Forelimb muscle (tissue), 1 donor: ENCODE measurements around the gene MAU2. TPM values are rescaled to one million over a fixed set of nuclear protein-coding genes. Genes with fewer than 3 reads are reported as not detected.
"Not testable (repeated sequence)": the region's sequence is repeated elsewhere in the genome, so short reads cannot be mapped to it uniquely, and the experiment has no call there.

Source experiments
- DNase-seq: peaks from one replicate; pipeline ENCODE4 v3.0.0-alpha.2; 2013; ENCODE audit warnings: low read depth
- polyA plus RNA-seq: library from polyadenylated mRNA; unstranded; fragments of 120-200 nt; gene quantifications from one replicate; pipeline ENCODE4 v1.2.1, GENCODE V29; 2013; ENCODE audit not compliant: insufficient read length

The MAU2 gene
- polyA plus RNA-seq, 1 donor: 51.7 TPM

DNA sequence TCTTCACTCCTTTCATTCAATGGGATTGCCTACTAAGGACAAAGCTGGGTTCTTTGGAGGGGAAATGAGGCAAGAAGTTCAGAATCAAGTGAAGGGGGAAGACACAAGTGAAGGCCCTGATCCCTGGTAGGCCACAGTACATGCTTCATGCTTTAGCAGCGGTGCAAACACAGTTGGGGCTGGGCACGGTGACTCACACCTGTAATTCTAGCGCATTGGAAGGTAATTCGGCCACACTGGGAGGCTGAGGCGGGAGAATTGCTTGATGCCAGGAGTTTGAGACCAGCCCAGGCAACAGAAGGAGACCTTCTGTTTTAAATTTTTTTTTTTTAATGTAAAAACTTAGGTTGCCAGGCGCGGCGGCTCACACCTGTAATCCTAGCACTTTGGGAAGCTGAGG is 61.5 kb downstream of the MAU2 start:
- DNase-seq: no peak

DNA sequence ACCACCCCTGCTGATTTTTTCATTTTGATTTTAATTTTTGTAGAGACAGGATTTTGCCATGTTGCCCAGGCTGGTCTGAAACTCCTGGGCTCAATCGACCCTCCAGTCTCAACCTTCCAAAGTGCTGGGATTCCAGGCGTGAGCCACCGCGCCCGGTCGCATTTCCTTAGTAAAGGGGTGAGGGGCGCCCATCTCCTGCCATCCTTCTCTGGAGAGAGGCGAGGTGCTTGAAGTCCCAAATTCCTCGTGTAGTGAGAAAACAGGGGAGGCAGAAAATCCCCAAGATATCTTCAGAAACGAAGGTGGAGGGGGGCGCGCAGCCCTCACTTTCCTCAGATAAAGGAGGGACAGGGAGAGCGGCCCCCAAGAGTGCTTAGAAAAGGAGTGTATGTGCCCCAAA is 63.9 kb downstream of the MAU2 start:
- DNase-seq: no peak

DNA sequence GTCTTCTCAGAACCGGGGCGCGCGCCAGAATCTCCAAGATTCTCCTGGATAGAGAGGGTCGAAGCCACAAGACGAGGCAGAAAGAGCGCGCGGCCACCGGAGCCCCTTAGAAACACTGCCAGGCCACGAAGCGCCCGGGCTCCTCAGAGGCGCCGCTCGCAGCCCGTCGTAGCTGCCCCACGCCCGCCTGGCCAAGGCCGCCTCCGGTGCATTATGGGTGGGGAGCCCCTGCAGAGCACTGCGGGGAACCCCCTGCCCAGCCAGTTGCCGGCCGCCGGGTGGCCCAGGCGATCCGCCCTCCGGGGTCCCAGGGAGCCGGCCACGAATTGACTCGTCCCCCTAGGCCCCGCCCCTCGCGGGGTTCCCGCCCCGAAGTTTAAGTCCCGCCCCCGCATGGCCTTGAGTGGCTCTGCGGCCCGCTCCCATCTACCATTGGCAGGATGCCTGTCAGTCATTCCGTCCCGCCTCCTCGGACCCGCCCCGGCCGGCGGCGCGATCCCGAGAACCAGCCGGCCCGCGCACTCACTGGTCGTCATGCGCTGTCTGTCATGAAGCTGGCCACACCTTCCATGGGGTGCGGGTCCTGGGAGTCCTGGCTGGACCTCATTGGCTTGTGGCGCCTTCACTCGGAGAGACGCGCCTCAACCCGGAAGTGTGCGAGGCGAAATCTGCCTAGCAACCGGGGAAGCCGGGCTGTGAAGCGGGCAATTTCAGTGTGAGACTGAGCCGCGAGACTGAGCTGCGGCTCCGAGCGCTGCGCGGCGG is 64.7 kb downstream of the MAU2 start:
- DNase-seq: peak; percentile 97

DNA sequence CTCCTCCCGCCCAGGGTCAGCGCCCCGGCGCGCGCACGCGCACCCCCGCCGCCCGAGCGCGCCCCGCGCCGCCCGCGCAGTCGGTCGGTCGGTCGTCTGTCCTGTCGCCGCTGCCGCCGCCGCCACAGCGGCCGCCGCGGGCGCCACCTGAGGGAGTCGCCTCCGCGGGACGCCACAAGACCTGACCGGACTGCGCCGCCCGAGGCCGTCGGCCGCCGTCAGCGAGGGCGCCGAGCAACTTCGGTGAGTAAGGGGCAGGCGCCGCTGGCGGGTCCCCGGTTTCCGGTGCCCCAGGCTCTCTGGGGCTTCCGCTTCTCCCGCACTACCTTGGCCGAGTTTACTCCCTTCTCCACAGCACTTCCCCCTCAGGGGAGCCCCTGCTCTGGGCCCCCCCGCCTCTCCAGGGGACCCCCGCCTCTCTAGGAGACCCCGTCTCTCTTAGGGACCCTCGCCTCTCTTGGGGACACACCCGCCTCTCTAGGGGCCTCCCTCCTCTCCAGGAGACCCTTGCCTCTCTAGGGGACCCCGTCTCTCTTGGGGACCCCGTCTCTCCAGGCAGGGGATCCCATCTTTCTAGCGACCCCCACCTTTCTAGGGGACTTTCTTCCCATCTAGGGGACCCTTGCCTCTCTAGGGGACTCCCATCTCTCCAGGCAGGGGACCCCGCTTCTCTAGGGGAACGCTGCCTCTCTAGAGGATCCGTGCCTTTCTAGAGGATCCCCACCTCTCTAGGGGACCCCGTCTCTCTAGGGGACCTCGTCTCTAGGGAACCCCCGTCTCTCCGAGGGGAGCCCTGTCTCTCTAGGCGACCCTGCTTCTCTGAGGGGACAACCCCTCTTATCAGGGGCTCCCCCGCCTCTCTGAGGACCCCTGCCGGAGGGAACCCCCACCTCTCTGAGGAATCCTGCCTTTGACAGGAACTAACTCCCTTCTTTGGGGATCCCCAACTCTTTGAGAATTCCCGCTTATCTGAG is 65.6 kb downstream of the MAU2 start:
- DNase-seq: no peak

DNA sequence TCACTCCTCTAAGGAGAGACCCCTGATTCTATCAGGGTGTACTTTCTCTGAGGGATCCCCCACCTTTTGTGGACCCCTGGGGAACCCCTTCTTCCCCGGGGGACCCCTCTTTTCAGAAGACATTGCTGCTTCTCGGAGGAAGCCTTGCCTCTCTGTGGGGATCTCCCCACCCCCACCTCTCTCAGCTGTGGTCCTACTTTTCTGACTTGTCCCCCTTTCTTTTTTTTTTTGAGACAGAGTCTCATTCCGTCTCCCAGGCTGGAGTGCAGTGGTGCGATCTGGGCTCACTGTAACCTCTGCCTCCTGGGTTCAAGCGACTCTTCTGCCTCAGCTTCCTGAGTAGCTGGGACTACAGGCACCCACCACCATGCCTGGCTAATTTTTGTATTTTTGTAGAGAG is 66.5 kb downstream of the MAU2 start:
- DNase-seq: no peak

DNA sequence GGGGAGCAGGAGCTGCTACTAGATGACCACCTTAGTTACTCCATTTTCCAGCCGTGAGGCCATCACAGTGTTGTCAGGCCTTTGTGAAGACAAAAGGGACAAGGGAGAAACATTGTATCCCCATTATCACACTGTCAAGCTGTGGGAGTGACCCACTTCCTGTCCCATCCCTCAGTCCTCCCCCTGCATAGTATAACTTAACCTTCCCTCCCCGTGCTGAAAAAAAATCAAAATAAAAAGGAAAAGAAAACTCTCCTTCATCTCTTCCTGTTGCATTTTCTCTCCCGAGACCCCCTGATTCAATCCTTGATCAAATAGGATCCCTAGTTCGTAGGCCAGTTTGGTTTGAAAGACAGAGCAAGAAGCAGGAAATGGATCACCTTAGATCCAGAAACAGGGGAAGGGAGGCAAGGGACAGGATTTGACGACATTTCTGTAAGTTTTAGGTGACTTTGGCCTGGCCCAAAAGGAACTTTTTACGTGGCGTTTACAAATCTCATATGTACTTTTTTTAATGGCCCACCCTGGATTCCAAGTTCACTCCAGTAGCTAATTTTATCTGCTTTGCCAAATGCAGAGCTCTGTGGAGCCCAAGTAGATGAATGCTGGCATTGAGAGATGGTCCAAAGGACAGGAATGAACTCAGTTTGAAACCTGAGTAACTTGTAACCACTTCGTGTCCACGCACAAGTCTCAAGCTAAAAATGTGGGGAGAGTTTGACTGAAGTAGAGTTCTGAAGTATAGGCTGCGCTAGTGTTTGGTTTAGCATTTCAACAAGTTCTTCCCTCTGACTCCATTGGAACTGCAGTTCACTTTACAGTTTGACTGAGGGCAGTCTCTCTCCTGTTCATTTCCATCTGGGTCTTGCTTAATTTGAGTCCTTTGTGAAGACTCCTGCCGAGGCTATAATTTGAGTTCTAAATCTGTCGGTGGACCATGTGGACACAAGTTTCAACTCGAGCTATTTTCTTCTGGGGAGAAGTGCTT is 68.2 kb downstream of the MAU2 start:
- DNase-seq: no peak

DNA sequence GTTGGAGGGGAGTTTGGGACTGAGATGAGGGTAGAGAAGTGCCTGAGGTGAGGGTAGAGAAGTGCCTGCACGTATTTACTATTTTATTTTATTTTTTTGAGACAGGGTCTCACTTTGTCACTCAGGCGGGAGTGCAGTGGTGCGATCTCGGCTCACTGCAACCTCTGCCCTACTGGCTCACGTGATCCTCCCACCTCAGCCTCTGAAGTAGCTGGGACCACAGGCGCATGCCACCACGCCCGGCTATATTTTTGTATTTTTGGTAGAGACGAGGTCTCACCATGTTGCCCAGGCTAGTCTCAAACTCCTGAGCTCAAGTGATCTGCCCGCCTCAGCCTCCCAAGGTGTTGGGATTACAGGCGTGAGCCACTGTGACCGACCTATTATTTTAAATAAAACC is 69.1 kb downstream of the MAU2 start:
- DNase-seq: not testable (repeated sequence)

DNA sequence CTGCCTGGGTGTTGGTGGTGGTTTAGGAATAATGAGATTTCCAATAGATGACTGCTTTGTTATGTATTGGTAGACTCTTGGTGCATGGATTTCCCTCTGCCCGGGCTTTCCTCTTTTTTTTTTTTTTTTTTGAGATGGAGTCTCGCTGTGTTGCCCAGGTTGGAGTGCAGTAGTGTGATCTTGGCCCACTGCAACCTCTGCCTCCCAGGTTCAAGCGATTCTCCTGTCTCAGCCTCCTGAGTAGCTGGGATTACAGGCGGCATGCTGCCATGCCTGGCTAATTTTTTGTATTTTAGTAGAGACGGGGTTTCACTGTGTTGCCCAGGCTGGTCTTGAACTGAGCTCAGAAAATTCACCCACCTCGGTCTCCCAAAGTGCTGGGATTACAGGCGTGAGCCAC is 73.7 kb downstream of the MAU2 start:
- DNase-seq: not testable (repeated sequence)

DNA sequence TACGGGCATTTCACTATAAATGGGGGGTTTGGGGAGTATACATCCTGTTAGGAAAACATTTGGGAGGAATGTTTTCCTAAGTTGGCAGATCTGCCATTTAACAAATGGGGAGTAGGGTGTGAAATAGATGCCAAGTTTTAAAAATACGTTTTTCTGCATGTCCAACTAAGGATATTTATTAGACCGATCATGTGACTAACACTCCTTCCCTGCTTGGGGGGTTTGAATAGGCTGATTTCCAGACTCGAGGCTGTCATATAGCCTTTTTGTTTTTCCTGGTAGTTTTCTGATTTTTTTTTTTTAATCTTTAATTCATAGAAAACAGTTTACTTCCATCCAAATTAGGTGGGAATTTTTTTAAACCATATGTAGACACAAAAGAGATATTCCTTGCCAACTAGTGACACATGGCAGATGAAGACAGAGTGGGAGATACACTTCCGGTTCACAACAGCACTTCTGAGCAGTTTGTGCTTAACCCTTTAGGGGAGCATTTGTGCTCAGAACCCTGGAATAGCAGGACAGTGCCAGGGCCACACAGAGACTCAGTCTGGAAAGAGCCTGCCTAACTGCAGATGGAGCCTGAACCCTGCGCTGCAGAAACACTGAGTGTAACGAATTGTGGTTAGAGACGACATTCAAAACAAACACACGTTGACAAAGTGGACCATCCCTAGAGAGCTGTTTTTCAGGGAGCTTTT is 79.3 kb downstream of the MAU2 start:
- DNase-seq: no peak

DNA sequence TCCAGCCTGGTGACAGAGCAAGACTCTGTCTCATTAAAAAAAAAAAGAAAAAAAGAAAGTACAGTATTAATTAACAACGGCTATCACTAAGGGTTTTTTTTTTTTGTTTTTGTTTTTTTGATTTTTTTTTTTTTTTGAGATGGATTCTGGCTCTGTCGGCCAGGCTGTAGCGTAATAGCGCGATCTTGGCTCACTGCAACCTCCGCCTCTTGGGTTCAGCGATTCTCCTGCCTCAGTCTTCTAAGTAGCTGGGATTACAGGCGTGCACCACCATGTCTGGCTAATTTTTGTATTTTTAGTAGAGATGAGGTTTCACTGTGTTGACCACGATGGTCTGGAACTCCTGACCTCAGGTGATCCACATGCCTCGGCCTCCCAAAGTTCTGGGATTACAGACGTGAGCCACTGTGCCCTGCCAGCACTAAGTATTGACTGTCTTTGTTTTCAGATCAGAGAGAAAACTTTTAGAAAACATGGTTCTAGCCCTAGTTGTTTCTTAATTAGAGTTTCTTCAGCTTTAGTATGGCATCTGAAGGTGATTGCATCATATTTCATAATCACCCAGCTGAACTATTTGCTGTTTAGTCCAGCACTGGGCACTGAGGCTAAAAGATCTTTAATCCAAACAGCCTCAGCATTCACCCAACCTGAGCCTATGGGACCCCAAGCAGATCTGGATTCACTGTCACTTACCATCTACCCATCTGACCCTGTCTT is 82.2 kb downstream of the MAU2 start:
- DNase-seq: no peak

DNA sequence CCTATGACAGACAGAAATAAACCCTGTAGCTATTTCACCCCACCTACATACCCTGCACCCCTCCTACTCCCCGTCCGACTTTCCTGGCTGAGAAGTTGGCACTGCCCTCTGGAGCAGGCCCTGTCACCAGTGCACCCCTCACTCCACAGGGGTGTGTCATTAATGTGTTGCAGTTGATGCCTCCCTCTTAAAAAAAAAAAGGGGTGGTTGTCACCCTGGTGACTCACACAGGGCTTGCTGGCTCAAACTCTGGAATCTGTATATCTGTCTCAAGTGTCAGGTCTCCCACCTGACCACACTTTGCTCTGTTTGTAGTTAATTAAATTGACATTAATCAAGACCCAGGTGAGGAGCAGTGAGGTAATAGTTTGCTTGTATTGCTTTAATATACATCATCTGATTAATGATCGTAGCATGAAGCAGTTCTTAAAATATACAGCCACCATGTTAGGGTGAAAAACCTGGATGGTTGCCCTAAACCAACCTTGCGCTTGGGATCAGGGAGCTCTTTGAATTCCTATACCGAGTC is 82.8 kb downstream of the MAU2 start:
- DNase-seq: no peak

DNA sequence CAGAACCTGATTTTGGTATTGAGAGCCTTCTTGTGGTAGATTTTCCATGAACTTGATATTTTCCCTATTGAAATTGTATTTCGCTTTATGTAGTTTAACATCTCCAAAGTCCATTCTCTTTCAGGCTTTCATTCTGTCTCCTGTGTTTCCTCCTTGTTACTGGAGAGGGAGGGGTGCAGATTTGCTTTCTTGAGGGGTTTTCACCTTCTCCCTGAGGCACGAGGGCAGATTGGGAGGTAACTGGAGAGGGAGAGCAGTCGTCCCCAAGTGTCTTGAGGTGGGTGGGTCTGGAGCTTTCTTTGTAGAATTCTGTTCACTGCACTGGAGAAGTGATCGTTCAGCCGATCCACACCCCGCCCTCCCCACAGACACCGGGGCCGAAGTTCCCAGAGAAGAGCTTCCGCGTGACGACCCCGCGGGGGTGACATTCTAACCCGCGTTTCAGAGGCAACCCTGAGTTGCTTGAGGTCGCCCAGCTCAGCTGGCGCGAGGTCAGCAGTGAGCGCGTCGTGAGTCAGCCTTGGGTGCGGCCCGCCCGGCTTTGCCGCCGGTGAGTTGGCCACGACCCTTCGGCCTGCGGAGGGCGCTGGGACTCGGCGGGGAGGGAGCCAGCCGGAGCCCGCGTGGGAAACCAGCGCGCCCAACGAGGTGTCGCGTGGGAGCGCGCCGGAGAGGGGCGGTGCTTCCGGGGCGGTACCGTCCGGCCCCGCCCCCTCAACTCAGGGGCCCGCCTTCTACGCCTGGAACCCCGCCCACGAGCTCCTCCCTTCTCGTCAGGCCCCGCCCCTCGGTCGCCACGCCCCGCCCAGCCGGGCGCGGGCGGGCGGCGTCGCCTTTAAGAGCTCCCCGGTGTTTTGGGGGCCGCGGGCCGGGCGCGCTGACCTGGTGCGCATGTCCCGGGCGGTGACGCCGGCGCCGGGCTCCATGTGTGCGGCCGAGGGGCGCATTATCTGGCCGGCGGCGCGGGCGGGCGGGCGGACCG is 84.5 kb downstream of the MAU2 start, which contains the start of gene GATAD2A:
Gene GATAD2A, plus strand, starts transcription at position 797 of the 982 bp plus-strand sequence. CDS start 59,671 bp downstream, outside the sequence.
- no peak for DNase-seq

DNA sequence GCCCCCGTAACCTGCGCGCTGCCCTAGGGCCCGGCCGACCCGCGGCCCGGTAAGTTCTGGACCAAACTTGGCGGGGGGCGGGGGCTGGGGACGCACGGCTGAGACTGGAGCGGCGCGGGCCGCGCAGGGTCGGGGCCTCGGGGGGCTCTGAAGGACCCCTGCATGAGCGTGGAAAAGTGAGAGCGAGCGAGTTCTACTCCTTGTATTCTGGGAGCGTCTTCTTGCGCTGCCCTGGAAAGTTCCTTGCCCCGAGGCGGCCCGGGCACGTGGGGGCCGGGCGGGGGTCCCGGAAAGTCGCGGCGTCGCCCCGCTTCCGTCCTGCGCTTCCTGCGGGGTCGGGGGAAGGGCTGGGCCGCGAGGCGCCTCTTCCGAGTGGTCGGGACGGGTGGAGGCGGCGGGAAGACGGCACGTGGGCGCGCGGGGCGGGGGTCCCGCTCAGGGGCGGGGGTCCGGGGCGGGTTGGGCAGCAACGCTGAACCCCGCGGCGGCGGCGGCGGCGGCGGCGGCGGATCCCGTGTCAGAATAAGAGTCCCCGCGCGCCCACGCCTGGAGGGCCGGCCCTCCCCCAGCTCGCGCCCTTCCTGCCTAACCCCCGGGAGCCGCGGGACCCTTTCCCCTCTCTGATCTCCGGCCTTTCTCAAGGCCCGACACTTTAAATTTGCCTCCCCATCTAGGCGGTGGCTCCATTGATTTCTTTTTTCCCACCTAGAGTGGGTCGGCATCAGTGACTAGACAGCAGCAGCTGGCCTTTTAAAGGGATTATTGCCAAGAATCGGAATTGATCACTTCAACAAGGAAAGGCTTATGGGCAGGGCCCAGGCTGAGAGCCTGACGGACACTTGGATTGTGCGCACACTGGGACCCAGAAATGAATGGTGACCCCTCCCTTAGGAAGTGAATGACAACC is 85.6 kb downstream of the MAU2 start:
- no peak for DNase-seq

DNA sequence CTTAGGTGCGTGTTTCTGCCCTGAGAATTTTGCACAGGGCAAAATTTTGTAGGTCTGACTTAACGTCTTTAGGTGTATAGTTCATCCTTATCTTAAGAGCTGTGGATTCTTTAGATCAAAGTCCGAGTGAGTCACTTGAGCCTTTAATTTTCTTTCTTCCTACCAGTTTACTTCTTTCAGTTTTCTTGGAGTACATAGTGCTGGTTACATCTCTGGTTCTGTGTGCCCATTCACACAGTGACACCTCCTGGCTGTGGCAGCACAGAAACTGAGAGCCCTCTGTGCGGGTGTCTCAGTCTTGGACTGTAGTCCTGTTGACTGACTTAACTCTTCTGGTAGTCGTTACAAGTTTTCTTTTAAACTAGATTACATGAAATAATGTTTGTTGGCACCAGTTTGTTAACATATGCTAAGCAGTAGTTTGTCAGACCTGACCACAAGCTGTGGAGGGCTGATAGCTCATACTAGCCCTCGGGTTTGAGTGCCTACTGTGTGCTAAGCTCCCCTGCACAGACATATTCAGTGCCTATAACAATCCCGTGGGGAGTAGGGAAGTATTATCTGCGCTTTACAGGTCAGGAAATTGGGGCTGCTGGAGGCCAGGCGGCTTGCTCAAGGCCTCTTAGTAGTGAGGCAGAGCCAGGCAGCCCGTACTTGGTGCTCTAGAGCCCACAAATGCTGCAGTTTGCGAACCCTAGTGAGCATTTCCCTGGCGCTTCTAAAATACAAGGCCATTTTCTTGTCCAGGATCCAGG is 86.4 kb downstream of the MAU2 start:
- DNase-seq: no peak

DNA sequence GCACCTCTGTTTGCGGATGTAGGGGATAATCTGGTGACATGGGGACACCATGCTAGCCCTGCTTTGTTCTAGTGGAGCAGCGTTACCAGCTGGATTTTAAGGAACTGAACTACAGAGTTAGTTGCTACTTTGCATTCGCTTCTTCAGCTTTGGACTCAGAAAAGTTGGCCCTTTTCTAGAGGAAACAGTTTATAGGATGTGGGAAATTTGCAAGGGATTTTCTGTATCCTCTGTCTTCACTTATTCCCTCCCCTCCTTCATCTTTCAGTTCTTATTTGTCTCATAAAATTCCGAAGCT is 87.0 kb downstream of the MAU2 start:
- DNase-seq: no peak
